ENCODE measurements around the gene SLC22A4. TPM values are rescaled to one million over a fixed set of nuclear protein-coding genes. Genes with fewer than 3 reads are reported as not detected.

SLC22A4 gene
- total RNA-seq, 1 donor from 2014 or later, result 5.4 TPM

DNA sequence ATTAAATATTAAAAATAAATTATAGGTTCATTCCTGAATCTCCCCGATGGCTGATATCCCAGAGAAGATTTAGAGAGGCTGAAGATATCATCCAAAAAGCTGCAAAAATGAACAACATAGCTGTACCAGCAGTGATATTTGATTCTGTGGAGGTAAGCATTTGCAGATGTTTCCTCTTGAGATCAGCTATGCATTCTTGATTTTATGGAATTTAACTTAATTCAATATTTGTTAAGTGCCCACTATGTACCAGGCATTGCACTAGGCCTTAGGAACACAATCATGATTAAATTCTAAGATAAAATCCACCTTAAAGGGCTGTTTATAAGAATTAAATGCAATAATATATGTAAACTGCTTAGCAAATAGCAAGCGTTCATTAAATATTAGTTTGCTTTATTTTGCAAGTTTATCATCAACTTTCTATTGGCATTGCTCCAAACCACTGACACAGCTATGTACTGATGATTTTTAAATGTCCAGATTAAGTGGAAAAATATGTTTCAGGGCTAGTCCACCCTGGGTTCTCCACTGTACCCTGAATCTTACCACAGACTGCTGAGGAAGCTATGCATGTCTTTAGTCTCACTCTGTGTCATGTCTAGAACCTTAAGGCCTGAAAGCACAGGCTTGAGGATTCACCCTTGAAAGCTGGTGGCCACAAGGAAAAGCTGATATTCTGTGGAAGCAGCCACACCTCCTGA, 33.2 kb downstream of the SLC22A4 start:
- no peak for DNase-seq (ENCODE audit: low spot score)

DNA sequence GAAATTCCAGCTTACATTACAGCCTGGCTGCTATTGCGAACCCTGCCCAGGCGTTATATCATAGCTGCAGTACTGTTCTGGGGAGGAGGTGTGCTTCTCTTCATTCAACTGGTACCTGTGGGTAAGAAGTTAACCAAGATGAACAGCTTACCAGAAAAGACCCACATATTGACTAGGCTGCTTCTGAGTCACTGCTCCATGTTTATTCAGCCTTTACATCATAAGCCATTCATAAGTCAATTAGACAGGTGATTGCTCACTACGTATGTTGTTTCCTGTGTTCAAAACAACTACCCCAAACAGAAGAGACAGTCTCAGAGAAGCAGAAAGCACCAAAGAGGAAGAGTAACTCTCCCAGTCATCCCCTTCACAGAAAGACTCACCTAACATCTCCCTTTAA, 40.6 kb downstream of the SLC22A4 start:
- DNase-seq (ENCODE audit: low spot score), result no peak

DNA sequence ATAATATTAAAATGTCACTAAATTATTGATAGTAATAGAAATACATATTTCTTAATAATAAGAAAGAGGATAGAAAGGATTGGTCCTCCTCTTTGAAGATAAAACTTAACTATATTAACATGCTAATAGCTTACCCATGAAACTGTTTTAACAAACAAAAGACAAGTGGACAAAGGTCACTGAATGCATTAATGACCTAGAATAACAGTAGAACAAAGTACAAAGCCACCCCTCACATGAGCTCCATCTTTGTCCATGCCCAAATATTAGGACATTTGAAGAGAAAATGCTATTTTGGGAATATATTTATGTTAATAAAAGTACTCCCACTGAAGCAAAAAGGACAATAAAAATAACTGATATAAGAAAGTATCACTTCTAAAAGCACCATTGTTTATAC, 41.2 kb downstream of the SLC22A4 start:
- DNase-seq (ENCODE audit: low spot score), result no peak

DNA sequence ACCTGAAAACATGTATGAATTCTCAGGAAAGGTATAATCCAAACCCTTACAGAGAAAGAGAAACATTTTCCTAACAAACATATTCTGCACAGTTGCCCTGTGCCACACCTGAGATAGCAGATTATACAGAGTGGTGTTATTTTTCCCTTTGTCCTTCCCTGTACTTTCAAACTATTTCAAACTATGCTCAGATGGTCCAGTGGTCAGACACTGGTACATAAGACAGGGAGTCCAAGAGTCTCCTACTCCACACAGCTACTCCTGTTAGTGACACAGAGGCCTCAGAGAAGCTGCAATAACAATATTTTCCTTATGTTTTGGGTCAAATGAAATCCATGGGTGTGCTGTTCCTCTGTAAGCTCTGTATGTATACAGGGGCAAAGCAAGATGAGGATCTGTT, 45.3 kb downstream of the SLC22A4 start:
- DNase-seq (ENCODE audit: low spot score), result no peak

DNA sequence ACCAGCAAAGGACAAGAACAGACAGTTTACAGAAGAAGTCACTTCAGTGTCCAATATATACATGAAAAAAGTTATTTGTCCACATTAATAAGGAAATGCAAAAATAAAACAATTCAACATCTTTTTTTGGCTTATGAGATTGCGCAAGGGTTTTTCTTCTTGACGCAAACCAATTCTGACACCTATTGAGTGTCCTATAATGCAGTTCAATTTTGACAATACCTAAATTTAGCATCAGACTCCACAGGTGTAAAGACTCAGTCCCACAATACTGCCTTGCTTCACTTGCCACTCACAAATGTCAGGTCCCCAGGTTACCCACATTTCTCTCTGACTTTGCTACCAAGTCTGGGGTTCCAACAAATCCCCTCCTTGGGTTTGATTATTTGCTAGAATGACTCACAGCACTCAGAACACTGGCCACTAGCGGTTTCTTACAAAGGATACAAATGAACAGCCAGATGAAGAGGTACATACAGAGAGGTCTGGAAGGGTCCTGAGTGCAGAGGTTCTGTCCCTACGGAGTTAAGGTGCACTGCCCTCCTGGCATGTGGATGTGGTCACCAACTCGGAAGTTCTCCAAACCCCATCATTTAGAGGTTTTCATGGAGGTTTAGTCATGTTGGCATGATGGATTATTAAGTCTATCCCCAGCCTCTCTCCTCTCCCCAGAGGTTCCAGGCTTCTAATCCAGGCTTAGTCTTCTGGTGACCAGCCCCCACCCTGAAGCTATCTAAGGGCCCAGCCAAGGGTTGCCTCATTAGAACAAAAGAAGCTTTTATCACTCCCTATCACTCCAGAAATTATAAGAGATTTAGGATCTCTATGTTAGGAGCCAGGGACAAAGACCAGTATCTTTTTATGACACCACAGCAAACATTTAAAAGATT, 48.3 kb downstream of the SLC22A4 start:
- no peak for DNase-seq (ENCODE audit: low spot score)

DNA sequence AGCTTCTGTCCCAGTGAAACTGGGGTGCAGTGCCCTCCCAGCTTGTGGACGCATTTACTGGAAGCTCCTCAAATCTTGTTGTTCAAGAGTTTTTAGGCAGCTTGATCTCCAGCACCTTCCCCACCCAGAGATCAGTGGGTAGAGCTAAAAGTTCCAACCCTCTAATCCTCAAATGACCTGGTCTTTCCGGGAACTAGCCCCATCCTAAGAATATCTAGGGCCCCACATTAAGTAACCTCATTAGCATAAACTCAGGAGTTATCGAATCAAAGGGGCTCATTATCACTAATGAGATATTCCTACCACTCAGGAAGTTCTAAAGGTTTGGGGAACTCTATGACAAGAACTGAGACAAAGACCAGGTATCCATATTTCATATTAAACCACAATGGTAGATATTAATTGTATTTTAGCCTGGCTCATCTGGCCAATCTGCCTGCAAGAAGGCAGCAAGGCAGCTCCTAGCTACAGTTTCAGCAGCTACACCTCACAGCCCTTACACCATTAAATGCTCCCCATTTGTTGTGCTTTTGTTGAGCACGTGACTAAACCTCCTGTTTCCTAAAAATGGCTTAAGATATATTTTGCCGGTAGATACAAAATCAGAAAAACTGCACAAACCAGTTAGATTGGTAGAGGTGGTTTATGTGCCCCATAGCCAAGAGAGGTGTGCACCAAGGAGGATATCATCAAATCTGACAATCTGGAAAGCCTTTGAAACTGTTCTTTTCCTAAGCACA, 50.8 kb downstream of the SLC22A4 start:
- DNase-seq (ENCODE audit: low spot score), result no peak

DNA sequence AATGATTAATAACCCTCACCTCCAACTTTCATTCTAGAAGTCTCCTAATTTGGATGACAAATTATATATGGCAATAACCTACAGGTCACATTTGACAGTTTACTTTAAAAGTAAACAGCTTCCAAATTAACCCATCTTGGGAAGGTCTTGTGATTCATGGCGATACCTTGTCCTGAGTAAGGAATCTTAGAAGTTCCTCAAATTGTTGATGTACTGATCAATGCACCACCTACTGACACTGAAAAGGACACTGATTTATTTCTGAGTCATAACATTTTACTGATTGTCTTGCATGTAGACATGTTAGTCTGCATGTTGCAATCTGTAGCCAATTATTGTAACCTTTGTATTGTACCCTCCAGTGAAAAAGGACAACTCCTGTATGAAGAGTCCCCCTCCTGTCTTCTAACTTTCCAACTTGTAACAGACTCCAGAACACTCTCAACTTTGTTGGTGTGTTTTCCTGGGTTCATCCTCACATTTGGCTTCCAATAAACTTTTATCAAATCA, 59.3 kb downstream of the SLC22A4 start:
- DNase-seq (ENCODE audit: low spot score), result no peak

DNA sequence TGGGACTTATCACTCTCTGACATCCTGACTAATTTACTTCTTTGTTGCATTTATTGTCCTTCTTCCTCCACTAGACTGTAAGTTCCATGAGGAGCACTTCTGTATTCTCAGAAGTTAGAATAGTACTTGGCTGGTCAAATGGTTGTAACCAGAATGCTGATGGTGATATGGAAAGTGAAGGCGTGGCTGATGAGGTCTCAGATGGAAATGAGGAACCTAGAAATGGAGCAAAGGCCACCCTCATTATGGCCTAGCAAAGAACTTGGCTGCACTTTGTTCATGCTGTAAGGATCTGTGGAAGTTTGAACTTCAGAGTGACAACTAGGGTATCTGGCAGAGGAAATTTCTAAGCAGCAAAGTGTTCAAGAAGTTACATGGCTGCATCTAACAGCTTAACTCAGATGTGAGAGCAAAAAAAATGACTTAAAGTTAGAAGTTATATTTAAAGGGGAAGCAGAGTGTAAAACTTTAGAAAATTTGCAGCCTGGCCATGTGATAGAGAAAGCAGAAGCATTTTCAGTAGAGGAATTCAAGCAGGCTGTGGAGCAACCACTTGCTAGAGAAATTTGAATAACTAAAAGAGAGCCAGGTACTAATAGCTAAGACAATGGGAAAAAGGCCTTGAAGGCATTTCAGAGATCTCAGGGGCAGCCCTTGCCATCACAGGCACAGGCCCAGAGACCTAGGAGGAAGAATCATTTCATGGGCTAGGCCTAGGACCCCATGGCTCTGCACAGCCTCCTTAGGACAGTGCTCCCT, 60.4 kb downstream of the SLC22A4 start:
- DNase-seq (ENCODE audit: low spot score), result no peak

DNA sequence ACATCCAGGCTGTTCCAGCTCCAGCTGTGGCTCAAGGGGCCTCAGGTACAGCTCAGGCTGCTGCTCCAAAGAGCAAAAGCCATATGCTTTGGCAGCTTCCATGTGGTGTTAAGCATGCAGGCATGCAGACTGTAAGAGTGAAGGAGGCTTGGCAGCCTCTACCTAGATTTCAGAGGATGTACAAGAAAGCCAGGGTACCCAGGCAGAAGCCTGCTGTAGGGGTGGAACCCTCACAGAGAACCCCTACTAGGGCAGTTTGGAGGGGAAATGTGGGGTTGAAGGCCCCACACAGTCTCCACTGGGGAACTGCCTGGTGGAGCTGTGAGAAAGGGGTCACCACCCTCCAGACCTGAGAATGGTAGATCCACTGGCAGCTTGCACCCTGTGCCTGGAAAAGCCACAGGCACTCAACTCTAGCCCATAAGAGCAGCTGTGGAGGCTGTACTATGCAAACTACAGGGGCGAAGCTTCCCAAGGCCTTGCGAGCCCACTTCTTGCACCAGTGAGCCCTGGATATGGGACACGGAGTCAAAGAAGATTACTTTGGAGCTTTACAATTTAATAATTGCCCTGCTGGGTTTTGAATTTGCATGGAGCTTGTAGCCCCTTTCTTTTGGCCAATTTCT, 61.1 kb downstream of the SLC22A4 start:
- no peak for DNase-seq (ENCODE audit: low spot score)

DNA sequence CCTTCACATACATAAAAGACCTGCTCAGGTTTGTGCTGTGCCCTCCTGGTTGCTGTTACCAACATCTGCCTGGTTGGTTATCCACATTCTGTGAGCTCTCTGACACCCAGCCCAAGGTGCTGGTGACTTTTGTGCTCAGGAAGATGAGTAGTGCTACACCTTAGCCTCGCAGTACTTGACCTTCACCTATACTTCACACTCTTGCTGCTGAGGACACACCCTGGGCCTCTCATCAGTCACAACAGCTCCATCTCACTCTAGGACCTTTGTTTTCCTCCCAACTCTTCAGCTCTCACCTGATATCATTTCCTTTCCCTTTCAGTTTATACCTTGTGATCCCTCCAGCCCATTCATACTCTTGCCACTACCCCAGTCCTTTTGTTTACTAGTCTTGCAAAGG, 64.6 kb downstream of the SLC22A4 start:
- no peak for DNase-seq (ENCODE audit: low spot score)

DNA sequence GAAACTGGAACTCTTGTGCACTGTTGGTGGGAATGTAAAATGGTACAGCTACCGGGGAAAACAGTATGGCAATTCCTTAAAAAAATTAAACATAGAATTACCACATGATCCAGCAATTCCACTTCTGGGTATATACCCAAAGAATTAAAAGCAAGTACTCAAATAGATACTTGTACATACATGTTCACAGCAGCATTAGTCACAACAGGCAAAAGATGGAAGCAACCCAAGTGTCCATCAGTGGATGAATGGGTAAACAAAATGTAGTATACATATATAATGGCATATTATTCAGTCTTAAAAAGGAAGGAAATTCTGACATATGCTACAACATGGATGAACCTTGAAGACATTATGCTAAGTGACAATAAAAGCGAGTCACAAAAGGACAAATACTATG, 67.9 kb downstream of the SLC22A4 start:
- DNase-seq (ENCODE audit: low spot score), result no peak

DNA sequence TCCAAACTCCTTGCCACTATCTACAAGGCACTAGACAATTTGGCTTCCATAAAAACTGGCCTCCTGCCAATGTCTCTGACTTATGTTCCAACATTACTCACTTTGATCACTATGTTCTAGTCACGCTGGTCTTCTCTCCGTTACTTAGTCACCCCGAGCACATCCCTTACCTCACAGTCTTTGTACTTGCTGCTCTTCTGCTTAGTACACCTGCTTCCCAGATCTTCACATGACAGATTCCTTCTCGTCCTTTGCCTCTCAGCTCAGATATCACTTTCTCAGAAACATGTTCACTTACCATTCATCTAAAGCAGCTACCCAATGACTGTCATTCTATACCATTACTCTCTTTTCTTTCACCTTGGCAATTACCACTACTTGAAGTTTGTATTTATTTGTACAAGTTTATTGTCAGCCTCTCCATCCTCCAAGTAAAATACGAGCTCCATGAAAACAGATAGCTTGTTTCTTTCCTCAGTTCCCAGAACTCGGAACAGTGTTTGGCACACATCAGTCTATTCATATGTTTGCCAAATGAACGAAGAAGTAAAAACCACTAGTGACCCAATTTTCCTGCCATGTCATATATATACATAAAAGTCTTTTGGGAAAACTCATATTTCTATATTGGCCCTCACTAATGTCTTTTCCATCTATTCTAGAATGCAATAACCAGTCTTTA, 69.4 kb downstream of the SLC22A4 start:
- DNase-seq (ENCODE audit: low spot score), result no peak

DNA sequence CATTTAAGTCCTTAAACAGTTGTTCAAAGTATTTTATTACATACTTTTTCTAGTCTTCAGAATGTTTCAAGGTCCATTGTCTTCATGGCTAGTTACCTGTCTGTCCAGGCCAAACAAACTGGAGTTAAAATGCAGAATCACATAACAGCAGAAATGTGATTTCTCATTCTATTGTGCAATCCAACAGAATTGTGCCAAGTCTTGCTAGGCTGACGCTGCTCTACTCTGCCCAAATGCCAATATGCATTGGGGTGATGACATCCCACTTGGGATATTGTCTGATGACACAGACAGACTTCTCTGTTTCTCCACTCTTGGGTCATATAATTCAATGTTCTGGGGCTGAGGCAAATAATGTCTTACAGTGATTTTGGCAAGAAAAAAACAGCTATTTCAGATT, 70.1 kb downstream of the SLC22A4 start:
- no peak for DNase-seq (ENCODE audit: low spot score)

DNA sequence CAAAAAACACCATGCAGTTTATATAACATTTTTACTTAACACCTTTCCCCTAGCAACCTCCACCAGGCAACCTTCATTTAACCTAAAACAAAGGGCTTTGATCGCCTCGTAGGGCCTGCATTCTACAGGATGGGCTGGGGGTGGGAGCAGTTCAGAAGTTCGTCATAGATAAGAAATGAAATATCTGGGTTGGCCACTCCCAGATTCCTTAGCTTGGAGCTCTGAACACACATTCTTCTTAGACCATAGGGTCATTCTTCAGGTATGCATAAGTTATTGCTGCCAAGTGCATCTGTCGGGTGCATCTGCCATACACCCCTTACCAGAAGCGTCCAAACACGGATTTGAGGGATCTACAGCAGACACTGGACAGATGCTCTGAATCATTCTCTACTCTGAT, 71.0 kb downstream of the SLC22A4 start:
- DNase-seq (ENCODE audit: low spot score), result no peak

DNA sequence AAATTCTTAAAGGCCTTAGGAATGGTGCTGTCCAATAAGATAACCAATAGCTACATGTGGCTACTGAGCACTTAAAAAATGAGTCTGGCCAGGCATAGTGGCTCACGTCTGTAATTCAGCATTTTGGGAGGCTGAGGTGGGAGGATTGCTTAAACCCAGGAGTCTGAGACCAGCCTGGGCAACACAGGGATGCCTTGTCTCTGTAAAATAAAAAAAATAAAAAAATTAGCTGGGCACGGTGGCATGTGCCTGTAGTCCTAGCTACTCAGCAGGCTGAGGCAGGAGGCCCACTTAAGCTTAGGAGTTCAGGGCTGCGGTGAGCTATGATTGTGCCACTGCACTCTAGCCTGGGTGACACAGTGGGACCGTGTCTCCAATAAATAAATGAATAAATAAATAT, 74.0 kb downstream of the SLC22A4 start:
- DNase-seq (ENCODE audit: low spot score), result no peak

DNA sequence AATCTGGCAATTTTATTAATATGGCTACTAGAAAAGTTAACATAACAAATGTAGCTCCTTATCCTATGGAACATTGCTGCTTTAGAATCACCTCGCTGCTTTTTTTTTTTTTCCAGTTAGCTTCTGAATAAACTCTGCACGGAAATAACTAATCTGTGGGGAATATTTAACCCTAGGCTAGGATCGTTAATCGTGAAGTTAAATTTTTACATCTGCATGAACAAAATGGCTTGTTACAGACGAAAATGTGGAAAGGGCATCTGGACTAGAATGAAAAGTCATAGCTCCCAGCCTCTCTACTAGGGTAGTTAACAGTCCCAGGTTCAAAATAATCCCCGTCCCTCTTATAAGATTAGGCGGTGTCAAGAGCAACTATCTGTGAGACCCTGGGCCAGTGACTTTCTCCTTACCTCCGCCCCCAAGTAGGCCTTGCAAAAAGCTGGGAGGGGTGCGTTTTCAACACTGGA, 74.8 kb downstream of the SLC22A4 start:
- no peak for DNase-seq (ENCODE audit: low spot score)

DNA sequence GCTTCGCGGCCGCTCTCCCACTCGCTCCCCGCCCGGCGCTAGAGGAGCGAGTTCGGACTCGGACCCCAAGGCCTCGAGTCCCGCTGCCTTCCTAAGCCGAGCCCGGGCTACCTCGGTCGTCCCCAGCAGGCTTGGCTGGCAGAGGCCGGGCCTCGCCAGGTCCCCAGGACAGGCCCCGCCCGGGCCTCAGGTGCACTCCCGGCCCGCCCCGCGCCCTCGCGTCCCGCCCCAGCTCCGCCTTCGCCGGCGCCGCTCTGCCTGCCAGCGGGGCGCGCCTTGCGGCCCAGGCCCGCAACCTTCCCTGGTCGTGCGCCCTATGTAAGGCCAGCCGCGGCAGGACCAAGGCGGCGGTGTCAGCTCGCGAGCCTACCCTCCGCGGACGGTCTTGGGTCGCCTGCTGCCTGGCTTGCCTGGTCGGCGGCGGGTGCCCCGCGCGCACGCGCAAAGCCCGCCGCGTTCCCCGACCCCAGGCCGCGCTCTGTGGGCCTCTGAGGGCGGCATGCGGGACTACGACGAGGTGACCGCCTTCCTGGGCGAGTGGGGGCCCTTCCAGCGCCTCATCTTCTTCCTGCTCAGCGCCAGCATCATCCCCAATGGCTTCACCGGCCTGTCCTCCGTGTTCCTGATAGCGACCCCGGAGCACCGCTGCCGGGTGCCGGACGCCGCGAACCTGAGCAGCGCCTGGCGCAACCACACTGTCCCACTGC, 75.4 kb downstream of the SLC22A4 start, which contains the start of gene SLC22A5:
Gene SLC22A5, plus strand, starts transcription at position 237 of the 707 bp plus-strand sequence. Its CDS starts 263 bp downstream, at position 500.
- peak; percentile 93 for DNase-seq (ENCODE audit: low spot score)

DNA sequence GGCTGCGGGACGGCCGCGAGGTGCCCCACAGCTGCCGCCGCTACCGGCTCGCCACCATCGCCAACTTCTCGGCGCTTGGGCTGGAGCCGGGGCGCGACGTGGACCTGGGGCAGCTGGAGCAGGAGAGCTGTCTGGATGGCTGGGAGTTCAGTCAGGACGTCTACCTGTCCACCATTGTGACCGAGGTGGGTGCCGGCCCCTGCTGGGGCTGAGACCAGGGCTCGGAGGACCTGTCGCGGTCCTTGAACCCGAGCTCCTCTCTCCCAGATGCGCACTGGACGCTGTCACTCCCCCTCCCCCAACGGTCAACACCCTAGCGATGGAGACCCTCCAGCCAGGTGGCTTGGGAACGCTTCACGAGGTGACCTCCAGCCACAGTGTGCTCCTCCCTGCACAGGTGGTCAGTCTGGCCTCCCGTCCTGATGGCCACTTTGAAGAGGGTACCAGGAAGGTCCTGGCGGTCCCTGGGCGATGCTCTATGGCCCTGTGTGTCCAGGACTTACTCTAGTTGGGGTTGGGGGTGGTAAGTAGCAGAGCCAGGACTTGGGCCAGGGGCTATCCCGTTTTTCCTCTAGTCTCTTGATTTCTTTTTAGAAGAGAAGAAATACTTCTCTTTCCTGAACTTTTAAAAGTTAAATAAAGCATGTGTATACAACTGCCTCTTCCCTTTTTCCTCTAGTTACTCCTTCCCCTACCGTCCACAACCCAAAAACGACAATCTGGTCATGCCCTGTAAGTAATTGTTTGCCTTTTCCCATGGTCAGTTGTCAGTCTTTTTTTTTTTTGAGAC, 76.2 kb downstream of the SLC22A4 start:
- DNase-seq (ENCODE audit: low spot score), result peak; percentile 84

Data from mesenteric fat pad (tissue), 1 donor.